DND-41 (cell line): ENCODE measurements around the gene SLC35F6.
A peak's percentile ranks its signal among the peaks of the same experiment; 100 is the strongest.

Experiments used
- ATAC-seq: fragments of 200-7000 bp; cut with Tn5 transposase; 3 replicates; pipeline ENCODE4 v1.9.1; 2021; ENCODE audit warnings: low read depth; ENCODE audit not compliant: insufficient read depth
- DNase-seq: peaks from one replicate; pipeline ENCODE4 v3.0.0-alpha.2; 2020
- H2AFZ ChIP-seq: 2 replicates; pipeline ENCODE4 v1.6.0; 2012; ENCODE audit warnings: low read depth, low read length
- H3K27ac ChIP-seq: 2 replicates; pipeline ENCODE4 v1.5.1; 2012; ENCODE audit warnings: low read length, inconsistent platforms
- H3K27me3 ChIP-seq: fragments of 200-600 bp; sonication (generic); 2 replicates; pipeline ENCODE4 v1.6.0; 2012; ENCODE audit warnings: low read length, mild to moderate bottlenecking, inconsistent platforms; ENCODE audit not compliant: insufficient read depth, poor library complexity
- H3K36me3 ChIP-seq: 2 replicates; pipeline ENCODE4 v1.5.1; 2012; ENCODE audit warnings: low read length, inconsistent platforms; ENCODE audit not compliant: insufficient read depth
- H3K4me1 ChIP-seq: 2 replicates; pipeline ENCODE4 v1.5.1; 2012; ENCODE audit warnings: mild to moderate bottlenecking, low read length; ENCODE audit not compliant: insufficient read depth
- H3K4me2 ChIP-seq: 2 replicates; pipeline ENCODE4 v1.6.0; 2012; ENCODE audit warnings: mild to moderate bottlenecking, moderate library complexity, low read length, inconsistent platforms; ENCODE audit not compliant: insufficient read depth
- H3K4me3 ChIP-seq, 2 experiments: fragments of 200-600 bp in 1 of 2; shearing (Covaris generic) in 1 of 2; 2 replicates each; pipeline ENCODE4 v1.5.1; 2012 to 2016; ENCODE audit warnings: inconsistent platforms in 2 of 2, low read length in 2 of 2, mild to moderate bottlenecking in 2 of 2, low read depth in 1 of 2, moderate library complexity in 1 of 2
- H3K79me2 ChIP-seq: 2 replicates; pipeline ENCODE4 v1.6.0; 2012; ENCODE audit warnings: low read length, inconsistent platforms; ENCODE audit not compliant: insufficient read depth
- H3K9ac ChIP-seq: 2 replicates; pipeline ENCODE4 v1.6.0; 2012; ENCODE audit warnings: low read depth, mild to moderate bottlenecking, inconsistent platforms, low read length, moderate library complexity
- H3K9me3 ChIP-seq: 2 replicates; pipeline ENCODE4 v1.5.1; 2012; ENCODE audit warnings: low read length, moderate library complexity, mild to moderate bottlenecking, inconsistent platforms; ENCODE audit not compliant: insufficient read depth, severe bottlenecking
- H4K20me1 ChIP-seq: 2 replicates; pipeline ENCODE4 v1.6.0; 2012; ENCODE audit warnings: low read length; ENCODE audit not compliant: insufficient read depth
- CTCF ChIP-seq: IDR thresholded peaks from 2 replicates; pipeline ENCODE4 v1.5.1; 2012; ENCODE audit warnings: borderline replicate concordance, low read length, moderate library complexity, mild to moderate bottlenecking; ENCODE audit not compliant: poor library complexity, severe bottlenecking; ENCODE audit errors: extremely low read depth
- EZH2 ChIP-seq: IDR thresholded peaks from 3 replicates; pipeline ENCODE4 v1.6.1; 2012; ENCODE audit warnings: borderline replicate concordance, low read depth, mild to moderate bottlenecking, moderate library complexity, low read length, inconsistent platforms; ENCODE audit not compliant: severe bottlenecking

The SLC35F6 gene

GRCh38 chr2:26785431-26786206, 21.5 kb downstream of the SLC35F6 start, which contains the start of gene CENPA:
CENPA (plus strand) TSS chr2:26786056; CDS start chr2:26786197, 141 bp downstream.
- Histone ChIP-seq H3K36me3 (peaks cover 43% of the 10 kb centered on the region), H3K79me2 (peaks cover 49% of the 10 kb centered on the region), H3K4me2 (peak within 1 kb of the TSS; percentile 85), H3K4me3 (peak within 1 kb of the TSS; percentile 58 to 82), H2AFZ (peak within 1 kb of the TSS; percentile 91), H3K9me3 (no peaks in the 10 kb centered on the region), H4K20me1 (peaks cover 20% of the 10 kb centered on the region; the same call in 1 of the 2 replicates), H3K9ac (peak within 1 kb of the TSS; percentile 80), H3K4me1 (peaks cover 42% of the 10 kb centered on the region), H3K27me3 (no peaks in the 10 kb centered on the region), H3K27ac (peak within 1 kb of the TSS; percentile 93)
- TF ChIP-seq EZH2 (no peak), CTCF (peak; percentile 33)
- DNase-seq (peak; percentile 98), ATAC-seq (peak; percentile 98)

GRCh38 chr2:26786207-26787028, 22.3 kb downstream of the SLC35F6 start:
- peaks cover 46% of the 10 kb centered on the region for H3K4me1 ChIP-seq
- peaks cover 44% of the 10 kb centered on the region for H3K36me3 ChIP-seq
- H3K9ac ChIP-seq: peak overlapping the region; percentile 80
- H3K4me3 ChIP-seq: peak overlapping the region; percentile 58 to 82
- TF ChIP-seq CTCF (no peak), EZH2 (no peak)
- no peaks in the 10 kb centered on the region for H3K27me3 ChIP-seq
- peaks cover 57% of the 10 kb centered on the region for H3K79me2 ChIP-seq
- peak overlapping the region; percentile 76 for H2AFZ ChIP-seq
- no peaks in the 10 kb centered on the region for H3K9me3 ChIP-seq
- ATAC-seq (peak; percentile 2), DNase-seq (peak; percentile 37)
- H3K4me2 ChIP-seq: peak overlapping the region; percentile 72
- peaks cover 20% of the 10 kb centered on the region; the same call in 1 of the 2 replicates for H4K20me1 ChIP-seq
- peak overlapping the region; percentile 79 for H3K27ac ChIP-seq

GRCh38 chr2:26792720-26793119, 28.6 kb downstream of the SLC35F6 start:
- no peak overlapping the region for H3K27ac ChIP-seq
- peaks cover 58% of the 10 kb centered on the region for H3K79me2 ChIP-seq
- H4K20me1 ChIP-seq: peaks cover 28% of the 10 kb centered on the region; the same call in 1 of the 2 replicates
- H3K4me3 ChIP-seq: no peak overlapping the region
- H3K4me2 ChIP-seq: no peak overlapping the region
- H3K9me3 ChIP-seq: no peaks in the 10 kb centered on the region
- ATAC-seq (no peak), DNase-seq (no peak)
- H2AFZ ChIP-seq: no peak overlapping the region
- H3K27me3 ChIP-seq: no peaks in the 10 kb centered on the region
- TF ChIP-seq CTCF: no peak
- TF ChIP-seq EZH2: no peak
- peaks cover 27% of the 10 kb centered on the region for H3K4me1 ChIP-seq
- peaks cover 93% of the 10 kb centered on the region for H3K36me3 ChIP-seq
- H3K9ac ChIP-seq: no peak overlapping the region
